Right atrium auricular region (tissue), 2 donors: ENCODE measurements around the gene ARHGDIB. TPM values are rescaled to one million over a fixed set of nuclear protein-coding genes. Genes with fewer than 3 reads are reported as not detected.

ENCODE experiments used
- DNase-seq: peaks from one replicate; pipeline ENCODE4 v3.0.0-alpha.2; 2019; ENCODE audit warnings: low spot score
- H3K27ac ChIP-seq, 2 donors: fragments of 200-600 bp; sonication (generic); 1 replicate in 1 of 2; 2 replicates in 1 of 2; pipeline ENCODE4 v1.5.1; 2016 to 2019
- H3K27me3 ChIP-seq, 2 donors: fragments of 200-600 bp; sonication (generic); one replicate each; pipeline versions ENCODE4 v1.5.1 to v1.6.0; 2017 to 2019
- H3K36me3 ChIP-seq: fragments of 200-600 bp; sonication (generic); one replicate; pipeline ENCODE4 v1.5.1; 2016
- H3K4me1 ChIP-seq, 2 donors: fragments of 200-600 bp; sonication (generic); one replicate each; pipeline versions ENCODE4 v1.5.1 to v1.6.0; 2017 to 2019
- H3K4me3 ChIP-seq, 2 donors: fragments of 200-600 bp; sonication (generic); 1 replicate in 1 of 2; 2 replicates in 1 of 2; pipeline ENCODE4 v1.5.1; 2017 to 2019; ENCODE audit warnings: mild to moderate bottlenecking in 1 of 2, moderate library complexity in 1 of 2
- H3K9me3 ChIP-seq, 2 donors: fragments of 200-600 bp; sonication (generic); one replicate each; pipeline ENCODE4 v1.5.1; 2019
- total RNA-seq, 2 donors: library from RNA; depleted of rRNA; stranded (reverse); fragments of >200 nt; gene quantifications; one replicate each; pipeline ENCODE4 v1.1.0, GENCODE V29; 2016
- TF ChIP-seq, protein P1 (sequence below), 2 donors: fragments of 200-600 bp; sonication (generic); IDR thresholded peaks; one replicate each; pipeline ENCODE4 v1.5.1; 2019; ENCODE audit warnings: antibody characterized with exemption in 2 of 2

ARHGDIB gene
- total RNA-seq, 2 donors from 2014 or later = 69.5 to 124 TPM

GRCh38 chr12:14951851-14952250 is 9.6 kb downstream of the ARHGDIB start:
- Histone ChIP-seq H3K36me3 (peaks cover 17% of the 10 kb centered on the region), H3K9me3 (no peaks in the 10 kb centered on the region), H3K27me3 (no peaks in the 10 kb centered on the region), H3K4me1 (peaks cover 0 to 79% of the 10 kb centered on the region in 2 donors), H3K27ac (peak overlapping the region; percentile 57 to 79), H3K4me3 (no peak overlapping the region)
- DNase-seq = no peak
- TF ChIP-seq, protein P1, sequence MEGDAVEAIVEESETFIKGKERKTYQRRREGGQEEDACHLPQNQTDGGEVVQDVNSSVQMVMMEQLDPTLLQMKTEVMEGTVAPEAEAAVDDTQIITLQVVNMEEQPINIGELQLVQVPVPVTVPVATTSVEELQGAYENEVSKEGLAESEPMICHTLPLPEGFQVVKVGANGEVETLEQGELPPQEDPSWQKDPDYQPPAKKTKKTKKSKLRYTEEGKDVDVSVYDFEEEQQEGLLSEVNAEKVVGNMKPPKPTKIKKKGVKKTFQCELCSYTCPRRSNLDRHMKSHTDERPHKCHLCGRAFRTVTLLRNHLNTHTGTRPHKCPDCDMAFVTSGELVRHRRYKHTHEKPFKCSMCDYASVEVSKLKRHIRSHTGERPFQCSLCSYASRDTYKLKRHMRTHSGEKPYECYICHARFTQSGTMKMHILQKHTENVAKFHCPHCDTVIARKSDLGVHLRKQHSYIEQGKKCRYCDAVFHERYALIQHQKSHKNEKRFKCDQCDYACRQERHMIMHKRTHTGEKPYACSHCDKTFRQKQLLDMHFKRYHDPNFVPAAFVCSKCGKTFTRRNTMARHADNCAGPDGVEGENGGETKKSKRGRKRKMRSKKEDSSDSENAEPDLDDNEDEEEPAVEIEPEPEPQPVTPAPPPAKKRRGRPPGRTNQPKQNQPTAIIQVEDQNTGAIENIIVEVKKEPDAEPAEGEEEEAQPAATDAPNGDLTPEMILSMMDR (IDR thresholded peaks at IDR 0.05) = no peak

DNA sequence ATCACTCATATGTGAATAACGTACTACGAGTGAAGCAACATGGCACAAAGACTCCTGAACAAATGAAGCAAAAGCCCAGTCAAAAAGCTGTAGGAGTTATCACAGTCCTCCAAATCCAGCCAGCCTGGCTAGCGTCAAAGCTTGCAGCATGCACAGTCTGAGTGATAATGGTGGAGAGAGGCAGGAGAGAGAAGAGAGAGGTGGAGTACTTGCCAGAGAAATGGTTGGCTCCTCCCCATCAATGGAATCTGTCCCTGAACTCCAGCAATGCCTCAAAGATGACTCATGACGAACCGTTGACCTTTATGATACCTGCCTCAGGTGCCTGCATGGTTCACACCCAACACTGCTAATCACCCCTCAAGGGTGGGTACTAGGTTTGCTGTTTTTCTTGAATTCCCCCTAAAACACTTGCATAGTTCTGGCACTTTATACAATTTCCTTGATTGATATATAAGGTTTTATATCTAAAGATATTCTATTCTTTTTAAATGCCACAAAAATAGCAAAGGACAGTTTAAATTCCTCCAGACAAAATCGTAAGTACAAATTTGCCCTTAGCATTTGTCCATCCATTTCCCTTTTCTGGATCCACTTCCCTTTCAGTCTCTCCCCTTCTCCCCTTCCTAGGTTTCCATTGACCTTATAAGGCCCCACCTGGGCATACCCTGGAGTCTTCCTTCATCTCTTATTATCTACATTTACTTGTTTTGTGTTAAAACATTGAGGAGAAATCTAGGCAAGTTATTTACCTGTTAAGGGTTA is 10.2 kb downstream of the ARHGDIB start:
- Histone ChIP-seq H3K27ac (peak overlapping the region; percentile 66 to 79), H3K4me1 (peaks cover 0 to 72% of the 10 kb centered on the region in 2 donors), H3K4me3 (no peak overlapping the region), H3K9me3 (no peaks in the 10 kb centered on the region), H3K27me3 (no peaks in the 10 kb centered on the region), H3K36me3 (peaks cover 22% of the 10 kb centered on the region)
- DNase-seq = no peak
- TF ChIP-seq, protein P1 (IDR thresholded peaks at IDR 0.05) = no peak

- H3K4me1 ChIP-seq = peaks cover 0 to 67% of the 10 kb centered on the region in 2 donors
- H3K36me3 ChIP-seq = peaks cover 22% of the 10 kb centered on the region
- TF ChIP-seq, protein P1 (IDR thresholded peaks at IDR 0.05) = no peak
Measured at GRCh38 chr12:14950421-14950820, 11.0 kb downstream of the ARHGDIB start.

GRCh38 chr12:14949631-14950030 is 11.8 kb downstream of the ARHGDIB start:
- Histone ChIP-seq H3K4me1 (peaks cover 0 to 64% of the 10 kb centered on the region in 2 donors), H3K4me3 (no peak overlapping the region), H3K36me3 (peaks cover 28% of the 10 kb centered on the region), H3K27me3 (no peaks in the 10 kb centered on the region), H3K27ac (peak overlapping the region; percentile 66 to 79), H3K9me3 (no peaks in the 10 kb centered on the region)
- no peak for DNase-seq
- TF ChIP-seq, protein P1 (IDR thresholded peaks at IDR 0.05) = no peak

More at GRCh38 chr12:14950421-14950820, 11.0 kb downstream of the ARHGDIB start:
- no peak for DNase-seq
- Histone ChIP-seq H3K27ac (peak overlapping the region; percentile 66 to 79), H3K4me3 (no peak overlapping the region), H3K27me3 (no peaks in the 10 kb centered on the region), H3K9me3 (no peaks in the 10 kb centered on the region)

- Histone ChIP-seq H3K4me1 (peaks cover 0 to 56% of the 10 kb centered on the region in 2 donors), H3K4me3 (no peak overlapping the region)
Measured at GRCh38 chr12:14948672-14949071, 12.7 kb downstream of the ARHGDIB start.

More at GRCh38 chr12:14948672-14949071, 12.7 kb downstream of the ARHGDIB start:
- Histone ChIP-seq H3K27ac (peak overlapping the region; percentile 66 to 79), H3K9me3 (no peaks in the 10 kb centered on the region), H3K27me3 (no peaks in the 10 kb centered on the region), H3K36me3 (peaks cover 33% of the 10 kb centered on the region)
- DNase-seq = no peak
- TF ChIP-seq, protein P1 (IDR thresholded peaks at IDR 0.05) = no peak
